ENCODE results near the gene FOXP1. TPM values are rescaled to one million over a fixed set of nuclear protein-coding genes. Genes with fewer than 3 reads are reported as not detected.

FOXP1 gene
- total RNA-seq, 2 experiments from 2014 or later, result 108 to 153 TPM

GRCh38 chr3:71148455-71149060 lies 435.0 kb downstream of the FOXP1 start:
- POLR2A ChIA-PET, result no interaction called here
- ATAC-seq, result no peak
- peaks cover 62% of the 10 kb centered on the region for H3K4me1 Mint-ChIP-seq

GRCh38 chr3:71146673-71147072 lies 436.9 kb downstream of the FOXP1 start:
- Mint-ChIP-seq H3K9me3 (ENCODE audit: low read depth) (no peaks in the 10 kb centered on the region), H3K4me3 (no peak overlapping the region), H3K36me3 (ENCODE audit: low read depth) (peaks cover 15% of the 10 kb centered on the region), H3K4me1 (peaks cover 61% of the 10 kb centered on the region), H3K27ac (no peak overlapping the region), H3K27me3 (no peaks in the 10 kb centered on the region)
- intact Hi-C loops (cut with DNase I, micrococcal nuclease), result no loop called here
- POLR2A ChIA-PET, result no interaction called here
- CTCF ChIA-PET, result no interaction called here
- no peak for ATAC-seq
- no peak for DNase-seq

More at GRCh38 chr3:71148455-71149060, 435.0 kb downstream of the FOXP1 start:
- intact Hi-C loops (cut with DNase I, micrococcal nuclease), result no loop called here
- H3K36me3 Mint-ChIP-seq (ENCODE audit: low read depth), result peaks cover 20% of the 10 kb centered on the region
- H3K27ac Mint-ChIP-seq, result no peak overlapping the region
- CTCF ChIA-PET, result no interaction called here
- H3K4me3 Mint-ChIP-seq, result no peak overlapping the region
- no peak for DNase-seq
- H3K9me3 Mint-ChIP-seq (ENCODE audit: low read depth), result no peaks in the 10 kb centered on the region
- H3K27me3 Mint-ChIP-seq, result no peaks in the 10 kb centered on the region

GRCh38 chr3:71145954-71146353 lies 437.6 kb downstream of the FOXP1 start:
- no peak for DNase-seq
- no peak overlapping the region for H3K4me3 Mint-ChIP-seq
- H3K27me3 Mint-ChIP-seq, result no peaks in the 10 kb centered on the region
- ChIA-PET POLR2A (no interaction called here), CTCF (no interaction called here)
- H3K9me3 Mint-ChIP-seq (ENCODE audit: low read depth), result peaks cover 4% of the 10 kb centered on the region
- peaks cover 22% of the 10 kb centered on the region for H3K36me3 Mint-ChIP-seq (ENCODE audit: low read depth)
- intact Hi-C loops (cut with DNase I, micrococcal nuclease), result loop anchor here in 1 of 2 experiments (2.0 kb wide), 1 partner anchor 15 kb away; no protein-coding TSS in a partner anchor
- H3K4me1 Mint-ChIP-seq, result peaks cover 61% of the 10 kb centered on the region
- no peak overlapping the region for H3K27ac Mint-ChIP-seq
- no peak for ATAC-seq

- peaks cover 54% of the 10 kb centered on the region for H3K4me1 Mint-ChIP-seq
- H3K4me3 Mint-ChIP-seq, result no peak overlapping the region
- ATAC-seq (peak; percentile 53), DNase-seq (no peak)
- H3K27ac Mint-ChIP-seq, result peak overlapping the region; percentile 9
- ChIA-PET CTCF (no interaction called here), POLR2A (no interaction called here)
- peaks cover 7% of the 10 kb centered on the region for H3K9me3 Mint-ChIP-seq (ENCODE audit: low read depth)
- no peaks in the 10 kb centered on the region for H3K27me3 Mint-ChIP-seq
- peaks cover 27% of the 10 kb centered on the region for H3K36me3 Mint-ChIP-seq (ENCODE audit: low read depth)
- intact Hi-C loops (cut with DNase I, micrococcal nuclease), result loop anchor here in 1 of 2 experiments (2.0 kb wide), 1 partner anchor 14 kb away; no protein-coding TSS in a partner anchor
Observed at GRCh38 chr3:71144525-71145253, 438.8 kb downstream of the FOXP1 start.

- no peak for DNase-seq
- CTCF ChIA-PET, result interaction anchor here (0.9 to 2.3 kb wide), 2 partner anchors 11 to 75 kb away, joined by 4 to 7 read pairs; no protein-coding TSS in a partner anchor
Observed at GRCh38 chr3:71143493-71143892, 440.0 kb downstream of the FOXP1 start.

GRCh38 chr3:71142441-71143161 lies 440.9 kb downstream of the FOXP1 start:
- Mint-ChIP-seq H3K36me3 (ENCODE audit: low read depth) (peaks cover 25% of the 10 kb centered on the region), H3K27ac (peak overlapping the region; percentile 15), H3K4me3 (no peak overlapping the region), H3K9me3 (ENCODE audit: low read depth) (peaks cover 7% of the 10 kb centered on the region), H3K4me1 (peaks cover 56% of the 10 kb centered on the region), H3K27me3 (no peaks in the 10 kb centered on the region)
- POLR2A ChIA-PET, result interaction anchor here (0.6 kb wide), 1 partner anchor 88 kb away, joined by 3 read pairs; no protein-coding TSS in a partner anchor
- ATAC-seq (peak; percentile 63), DNase-seq (no peak)
- CTCF ChIA-PET, result interaction anchor here (0.7 to 2.3 kb wide), 4 partner anchors 11 to 162 kb away, joined by 3 to 7 read pairs (median 4); no protein-coding TSS in a partner anchor
- intact Hi-C loops (cut with DNase I, micrococcal nuclease), result no loop called here

More at GRCh38 chr3:71143493-71143892, 440.0 kb downstream of the FOXP1 start:
- Mint-ChIP-seq H3K27ac (no peak overlapping the region), H3K9me3 (ENCODE audit: low read depth) (peaks cover 7% of the 10 kb centered on the region), H3K27me3 (no peaks in the 10 kb centered on the region), H3K4me1 (peaks cover 53% of the 10 kb centered on the region), H3K36me3 (ENCODE audit: low read depth) (peaks cover 25% of the 10 kb centered on the region), H3K4me3 (no peak overlapping the region)
- intact Hi-C loops (cut with DNase I, micrococcal nuclease), result no loop called here
- no peak for ATAC-seq
- POLR2A ChIA-PET, result no interaction called here

DNA sequence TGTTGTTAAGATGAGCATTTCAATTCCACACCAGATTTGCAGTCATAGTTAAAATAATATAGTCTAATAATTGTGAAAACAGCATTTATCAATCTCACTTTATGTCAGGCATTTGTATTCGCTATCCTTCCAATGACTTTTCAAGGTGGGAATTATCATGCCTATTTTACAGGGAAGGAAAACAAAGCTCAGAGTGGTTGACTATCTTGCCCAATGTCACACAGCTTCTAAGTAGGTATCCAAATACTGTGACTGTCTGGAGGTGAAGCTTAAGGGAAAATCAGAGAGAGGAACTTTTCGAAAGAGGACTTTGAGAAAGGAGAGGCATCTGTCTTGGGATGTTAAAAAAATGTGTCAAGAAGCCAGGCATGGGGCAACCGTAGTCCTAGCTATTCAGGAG lies 443.1 kb downstream of the FOXP1 start:
- no peak overlapping the region for H3K4me3 Mint-ChIP-seq
- intact Hi-C loops (cut with DNase I, micrococcal nuclease), result no loop called here
- POLR2A ChIA-PET, result no interaction called here
- H3K36me3 Mint-ChIP-seq (ENCODE audit: low read depth), result peaks cover 18% of the 10 kb centered on the region
- H3K4me1 Mint-ChIP-seq, result peaks cover 66% of the 10 kb centered on the region
- H3K9me3 Mint-ChIP-seq (ENCODE audit: low read depth), result peaks cover 7% of the 10 kb centered on the region
- no peaks in the 10 kb centered on the region for H3K27me3 Mint-ChIP-seq
- DNase-seq (no peak), ATAC-seq (no peak)
- peak overlapping the region; percentile 56 for H3K27ac Mint-ChIP-seq
- CTCF ChIA-PET, result interaction anchor here (0.9 to 1.1 kb wide), 2 partner anchors 9 to 27 kb away, joined by 4 to 5 read pairs; no protein-coding TSS in a partner anchor

- peaks cover 7% of the 10 kb centered on the region for H3K9me3 Mint-ChIP-seq (ENCODE audit: low read depth)
- H3K27ac Mint-ChIP-seq, result no peak overlapping the region
- ChIA-PET POLR2A (no interaction called here), CTCF (interaction anchor here (1.6 kb wide), 1 partner anchor 542 kb away, joined by 3 read pairs; no protein-coding TSS in a partner anchor)
- ATAC-seq (no peak), DNase-seq (no peak)
- H3K27me3 Mint-ChIP-seq, result no peaks in the 10 kb centered on the region
- intact Hi-C loops (cut with DNase I, micrococcal nuclease), result no loop called here
- peaks cover 69% of the 10 kb centered on the region for H3K4me1 Mint-ChIP-seq
- H3K4me3 Mint-ChIP-seq, result no peak overlapping the region
- peaks cover 18% of the 10 kb centered on the region for H3K36me3 Mint-ChIP-seq (ENCODE audit: low read depth)
Observed at GRCh38 chr3:71139496-71139895, 444.0 kb downstream of the FOXP1 start.

DNA sequence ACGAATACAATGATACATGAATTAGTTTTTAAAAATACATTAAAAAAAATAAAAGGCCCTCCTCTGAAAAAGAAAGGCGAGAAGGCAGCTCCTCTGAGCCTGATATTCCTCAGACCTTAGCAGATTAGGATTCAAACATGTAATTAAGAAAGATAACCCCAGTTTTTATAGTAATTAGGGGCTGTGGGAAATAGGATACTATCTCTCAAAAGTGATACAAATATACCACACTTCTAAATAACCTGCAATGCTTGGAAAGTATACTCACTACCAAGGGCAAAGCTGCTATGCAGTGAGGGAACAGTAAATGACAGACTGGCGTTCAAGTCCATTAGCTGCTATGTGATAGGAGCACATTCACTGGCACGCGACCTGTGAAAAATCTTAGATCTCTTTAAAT lies 445.1 kb downstream of the FOXP1 start:
- Mint-ChIP-seq H3K27me3 (no peaks in the 10 kb centered on the region), H3K36me3 (ENCODE audit: low read depth) (peaks cover 19% of the 10 kb centered on the region), H3K4me3 (no peak overlapping the region), H3K4me1 (peaks cover 72% of the 10 kb centered on the region), H3K9me3 (ENCODE audit: low read depth) (peaks cover 7% of the 10 kb centered on the region), H3K27ac (no peak overlapping the region)
- ChIA-PET CTCF (interaction anchor here (1.6 kb wide), 1 partner anchor 543 kb away, joined by 3 read pairs; no protein-coding TSS in a partner anchor), POLR2A (no interaction called here)
- ATAC-seq (no peak), DNase-seq (no peak)
- intact Hi-C loops (cut with DNase I, micrococcal nuclease), result no loop called here

DNA sequence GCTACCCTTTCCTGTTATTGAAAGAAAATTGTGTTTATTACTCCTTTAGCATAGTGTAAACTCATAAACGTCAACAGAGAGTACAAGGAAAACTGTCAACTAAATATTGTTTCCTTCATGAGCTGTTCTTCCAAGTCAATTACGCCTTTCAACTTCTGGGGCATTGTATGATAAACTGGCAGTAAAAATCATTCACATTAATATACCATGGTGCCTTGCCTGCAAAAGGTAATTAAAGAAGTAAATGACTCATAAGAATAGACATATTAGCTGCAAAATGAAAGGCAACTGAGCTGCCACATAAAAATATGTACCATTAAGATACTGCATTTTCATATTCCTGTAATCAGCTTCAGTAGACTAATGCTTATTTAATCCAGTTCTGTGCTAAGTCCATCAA lies 447.3 kb downstream of the FOXP1 start:
- no peak for ATAC-seq
- peaks cover 10% of the 10 kb centered on the region for H3K36me3 Mint-ChIP-seq (ENCODE audit: low read depth)
- peaks cover 4% of the 10 kb centered on the region for H3K9me3 Mint-ChIP-seq (ENCODE audit: low read depth)
- no peak for DNase-seq
- POLR2A ChIA-PET, result interaction anchor here (0.6 kb wide), 1 partner anchor 77 kb away, joined by 7 read pairs; no protein-coding TSS in a partner anchor
- intact Hi-C loops (cut with DNase I, micrococcal nuclease), result no loop called here
- H3K4me3 Mint-ChIP-seq, result no peak overlapping the region
- no peak overlapping the region for H3K27ac Mint-ChIP-seq
- no peaks in the 10 kb centered on the region for H3K27me3 Mint-ChIP-seq
- peaks cover 74% of the 10 kb centered on the region for H3K4me1 Mint-ChIP-seq
- CTCF ChIA-PET, result interaction anchor here (1.2 to 1.6 kb wide), 3 partner anchors 13 to 165 kb away, joined by 4 read pairs; no protein-coding TSS in a partner anchor

GRCh38 chr3:71135373-71136088 lies 448.0 kb downstream of the FOXP1 start:
- H3K9me3 Mint-ChIP-seq (ENCODE audit: low read depth), result peaks cover under 1% of the 10 kb centered on the region
- H3K27ac Mint-ChIP-seq, result peak overlapping the region; percentile 76
- intact Hi-C loops (cut with DNase I, micrococcal nuclease), result no loop called here
- ATAC-seq, result no peak
- CTCF ChIA-PET, result interaction anchor here (0.7 to 1.6 kb wide), 4 partner anchors 17 to 166 kb away, joined by 3 to 4 read pairs (median 4); no protein-coding TSS in a partner anchor
- POLR2A ChIA-PET, result no interaction called here
- H3K4me1 Mint-ChIP-seq, result peaks cover 74% of the 10 kb centered on the region
- peaks cover 5% of the 10 kb centered on the region for H3K36me3 Mint-ChIP-seq (ENCODE audit: low read depth)
- DNase-seq, result no peak
- H3K4me3 Mint-ChIP-seq, result no peak overlapping the region
- H3K27me3 Mint-ChIP-seq, result no peaks in the 10 kb centered on the region

All from activated CD4-positive, alpha-beta T cell treated with anti-CD3 and anti-CD28 coated beads for 36 hours (primary cell).